AG09319 (cell line): ENCODE data around the gene KRTAP10-1.
"Not testable (repeated sequence)": the region's sequence is repeated elsewhere in the genome, so short reads cannot be mapped to it uniquely, and the experiment has no call there.

Source experiments
- DNase-seq: peaks from one replicate; pipeline ENCODE4 v3.0.0-alpha.2; 2010; ENCODE audit warnings: low read depth; ENCODE audit errors: extremely low read depth
- CTCF ChIP-seq: IDR thresholded peaks from 2 replicates; pipeline ENCODE4 v1.5.1; 2011; ENCODE audit warnings: low read depth, mild to moderate bottlenecking, inconsistent platforms, low read length, moderate library complexity

The KRTAP10-1 gene

GRCh38 chr21:44539991-44540666 is at the start of gene KRTAP10-1:
KRTAP10-1 (minus strand) TSS chr21:44540195; CDS start chr21:44540150, 45 bp downstream.
- TF ChIP-seq CTCF = no peak
- DNase-seq = no peak

- DNase-seq = no peak
- no peak for TF ChIP-seq CTCF
Measured at GRCh38 chr21:44589094-44589493, 49.1 kb upstream of the KRTAP10-1 start.

- DNase-seq = no peak
- no peak for TF ChIP-seq CTCF
Measured at GRCh38 chr21:44585892-44586291, 45.9 kb upstream of the KRTAP10-1 start.

- DNase-seq = no peak
- no peak for TF ChIP-seq CTCF
Measured at GRCh38 chr21:44583800-44584147, 43.8 kb upstream of the KRTAP10-1 start.

- no peak for DNase-seq
- TF ChIP-seq CTCF = no peak
Measured at GRCh38 chr21:44583089-44583799, 43.2 kb upstream of the KRTAP10-1 start.

- no peak for DNase-seq
- TF ChIP-seq CTCF = no peak
Measured at GRCh38 chr21:44582055-44582454, 42.1 kb upstream of the KRTAP10-1 start.

GRCh38 chr21:44581158-44581557 is 41.2 kb upstream of the KRTAP10-1 start:
- no peak for DNase-seq
- no peak for TF ChIP-seq CTCF

GRCh38 chr21:44580231-44580821 is 40.3 kb upstream of the KRTAP10-1 start, which contains the start of gene KRTAP10-5:
KRTAP10-5 (minus strand) TSS chr21:44580604; CDS start chr21:44580578, 26 bp downstream.
- not testable (repeated sequence) for DNase-seq
